ENCODE data around the gene C3orf62. TPM values are rescaled to one million over a fixed set of nuclear protein-coding genes. Genes with fewer than 3 reads are reported as not detected.
A peak's percentile ranks its signal among the peaks of the same experiment; 100 is the strongest.

The C3orf62 gene
- total and polyA plus RNA-seq, 2 of the 4 experiments (the other 2 are of a cell fraction) = 0.90 to 3.1 TPM

- Histone ChIP-seq H3K4me2 (ENCODE audit: low read depth, low read length) (no peak overlapping the region), H2BK15ac (ENCODE audit: low read depth, low read length) (no peak overlapping the region), H3K9me3 (ENCODE audit: control insufficient read depth, insufficient read depth, low read length) (no peaks in the 10 kb centered on the region), H2AK9ac (replicated peaks; ENCODE audit: low read depth, low read length, poor library complexity) (no peak overlapping the region), H3K36me3 (ENCODE audit: control insufficient read depth, insufficient read depth, low read length) (no peaks in the 10 kb centered on the region), H2BK20ac (ENCODE audit: low read depth, low read length) (no peak overlapping the region), H3K79me1 (ENCODE audit: low read depth in 1 of 2, low read length in 2 of 2) (no peaks in the 10 kb centered on the region), H3K27ac (ENCODE audit: insufficient read depth, low read length) (no peak overlapping the region), H4K8ac (ENCODE audit: low read depth in 2 of 2, low read length in 2 of 2) (no peak overlapping the region), H4K20me1 (ENCODE audit: insufficient read depth, low read length) (no peaks in the 10 kb centered on the region), H2BK120ac (ENCODE audit: low read depth, low read length) (no peak overlapping the region), H3K4ac (ENCODE audit: low read depth, low read length) (no peak overlapping the region), H2AK5ac (ENCODE audit: low read depth, low read length) (no peak overlapping the region), H3K14ac (replicated peaks; ENCODE audit: low read depth, low read length) (no peak overlapping the region), H3K9me1 (ENCODE audit: insufficient read depth, low read length) (no peaks in the 10 kb centered on the region), H3K4me3 (ENCODE audit: insufficient read depth, low read depth, low read length) (no peak overlapping the region), H2BK5ac (ENCODE audit: low read depth, low read length, poor library complexity, severe bottlenecking) (no peak overlapping the region), H3K27me3 (ENCODE audit: control insufficient read depth, insufficient read depth, low read length) (no peaks in the 10 kb centered on the region), H4K5ac (ENCODE audit: low read depth, low read length) (no peak overlapping the region), H3K4me1 (ENCODE audit: control insufficient read depth, insufficient read depth, low read length) (no peaks in the 10 kb centered on the region), H3K9ac (ENCODE audit: low read depth, low read length) (no peak overlapping the region), H3K23ac (ENCODE audit: low read depth, low read length) (no peak overlapping the region), H3K56ac (ENCODE audit: extremely low read depth, insufficient read depth, low read length) (no peak overlapping the region), H4K91ac (ENCODE audit: insufficient read depth, low read depth, low read length) (no peak overlapping the region), H2AFZ (replicated peaks; ENCODE audit: low read length, poor library complexity) (no peak overlapping the region), H3K18ac (ENCODE audit: low read depth, low read length) (no peak overlapping the region)
- in situ Hi-C loops (cut with MboI; ENCODE audit: low sequenced_read_pairs) = no loop called here
- ChIA-PET POLR2A (ENCODE audit: unreplicated experiment) (no interaction called here), CTCF (interaction anchor here (0.6 to 0.7 kb wide), 2 partner anchors 10 to 52 kb away, joined by 3 read pairs; no protein-coding TSS in a partner anchor)
- DNase-seq (peak; percentile 16), ATAC-seq (ENCODE audit: low read depth) (peak; percentile 65)
- TF ChIP-seq RFX5 (IDR thresholded peaks at IDR 0.05; ENCODE audit: low read depth, low read length) (no peak), MAFK (IDR thresholded peaks at IDR 0.05; ENCODE audit: low read depth, low read length) (no peak), SMC3 (IDR thresholded peaks at IDR 0.05; ENCODE audit: low read depth, low read length) (no peak), MAZ (IDR thresholded peaks at IDR 0.05; ENCODE audit: borderline replicate concordance, low read depth, low read length) (no peak), BHLHE40 (IDR thresholded peaks at IDR 0.05; ENCODE audit: low read depth, low read length) (no peak), NFE2L2 (IDR thresholded peaks at IDR 0.05; ENCODE audit: low read depth, low read length) (no peak), CEBPB (IDR thresholded peaks at IDR 0.05; ENCODE audit: low read depth, low read length) (no peak), POLR2A (IDR thresholded peaks at IDR 0.05; ENCODE audit: low read depth, low read length) (no peak), FOS (IDR thresholded peaks at IDR 0.05; ENCODE audit: low read depth, low read length) (no peak), ELK1 (IDR thresholded peaks at IDR 0.05; ENCODE audit: borderline replicate concordance, low read depth, low read length) (no peak), CHD1 (IDR thresholded peaks at IDR 0.05; ENCODE audit: low read depth, low read length) (no peak), MXI1 (IDR thresholded peaks at IDR 0.05; ENCODE audit: borderline replicate concordance, low read depth, low read length) (no peak), RCOR1 (IDR thresholded peaks at IDR 0.05; ENCODE audit: insufficient replicate concordance, low read length) (no peak), CTCF (conservative IDR thresholded peaks at IDR 0.05; ENCODE audit: low read depth, low read length) (no peak), USF2 (IDR thresholded peaks at IDR 0.05; ENCODE audit: low read depth, low read length) (no peak), RAD21 (IDR thresholded peaks at IDR 0.05; ENCODE audit: low read length) (no peak)
- no TSS peak for BruUV-seq (replicated peaks)
- intact Hi-C loops (cut with micrococcal nuclease) = no loop called here
- dilution Hi-C loops (cut with HindIII; ENCODE audit: low sequenced_read_pairs, unreplicated experiment) = no loop called here
These were observed 28.2 kb downstream of the C3orf62 start for GRCh38 chr3:49248840-49249227.
